Fibroblast of upper back skin (primary cell): ENCODE results near the gene RGCC.

ENCODE experiments used
- DNase-seq: peaks from one replicate; pipeline ENCODE4 v3.0.0-alpha.2; 2013

RGCC gene

DNA sequence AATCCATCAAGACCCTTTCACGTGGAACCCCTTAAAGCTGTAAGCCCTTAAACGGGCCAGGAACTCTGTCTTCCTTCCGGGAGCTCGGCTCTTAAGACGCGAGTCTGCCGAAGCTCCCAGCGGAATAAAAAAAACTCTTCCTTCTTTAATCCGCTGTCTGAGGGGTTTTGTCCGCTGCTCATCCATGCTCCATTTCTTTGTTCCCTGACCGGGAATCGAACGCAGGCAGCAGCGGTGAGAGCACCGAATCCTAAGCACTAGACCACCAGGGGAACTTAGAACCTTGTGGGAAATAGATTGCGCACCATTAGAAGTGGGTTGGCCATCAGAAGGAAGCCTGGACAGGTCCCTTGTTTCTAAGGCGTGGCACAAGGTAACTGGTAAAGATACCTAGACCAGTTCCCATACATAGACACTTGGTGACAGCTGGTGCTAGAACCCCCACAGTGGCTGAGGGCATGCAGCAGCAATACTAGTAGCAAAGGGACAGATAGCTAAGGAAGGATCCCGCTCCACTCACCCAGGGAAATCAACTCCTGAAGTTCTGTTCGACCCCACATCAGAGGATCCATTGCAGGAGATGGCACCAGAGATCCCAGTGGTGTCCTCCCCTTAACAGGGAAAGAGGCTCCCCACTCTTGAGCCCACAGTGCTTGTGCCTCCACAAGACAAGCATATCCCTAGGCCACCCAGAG lies 1.5 kb upstream of the RGCC start:
- no peak for DNase-seq

DNA sequence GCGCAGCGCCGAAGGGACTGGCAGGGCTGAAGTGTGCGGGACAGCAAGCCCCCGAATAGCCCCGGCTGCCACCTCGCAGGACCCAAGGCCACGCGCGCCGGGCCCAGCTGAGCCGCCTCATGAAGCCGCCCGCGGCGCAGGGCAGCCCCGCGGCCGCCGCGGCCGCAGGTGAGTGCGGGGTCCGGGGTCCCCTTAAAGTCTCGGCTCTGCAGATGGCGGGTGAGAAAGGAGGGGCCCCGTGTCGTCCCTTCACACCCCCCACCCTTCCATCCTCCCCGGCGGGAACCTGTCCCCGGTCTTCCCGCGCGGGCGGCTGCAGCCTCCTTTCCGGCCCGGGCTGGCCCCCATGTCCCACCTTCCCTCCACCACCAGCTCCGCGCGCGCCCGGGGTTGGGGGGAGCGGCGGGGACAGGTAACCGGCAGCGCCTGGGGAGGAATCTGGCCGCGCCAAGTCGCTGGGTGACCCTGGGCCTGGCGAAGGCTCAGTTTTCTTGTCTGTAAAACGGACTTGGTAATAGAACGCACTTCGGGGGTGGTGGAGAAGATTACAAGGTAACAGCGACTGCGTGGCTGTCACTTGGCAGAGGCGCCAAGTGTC lies 338 bp downstream of the RGCC start:
- DNase-seq = no peak

DNA sequence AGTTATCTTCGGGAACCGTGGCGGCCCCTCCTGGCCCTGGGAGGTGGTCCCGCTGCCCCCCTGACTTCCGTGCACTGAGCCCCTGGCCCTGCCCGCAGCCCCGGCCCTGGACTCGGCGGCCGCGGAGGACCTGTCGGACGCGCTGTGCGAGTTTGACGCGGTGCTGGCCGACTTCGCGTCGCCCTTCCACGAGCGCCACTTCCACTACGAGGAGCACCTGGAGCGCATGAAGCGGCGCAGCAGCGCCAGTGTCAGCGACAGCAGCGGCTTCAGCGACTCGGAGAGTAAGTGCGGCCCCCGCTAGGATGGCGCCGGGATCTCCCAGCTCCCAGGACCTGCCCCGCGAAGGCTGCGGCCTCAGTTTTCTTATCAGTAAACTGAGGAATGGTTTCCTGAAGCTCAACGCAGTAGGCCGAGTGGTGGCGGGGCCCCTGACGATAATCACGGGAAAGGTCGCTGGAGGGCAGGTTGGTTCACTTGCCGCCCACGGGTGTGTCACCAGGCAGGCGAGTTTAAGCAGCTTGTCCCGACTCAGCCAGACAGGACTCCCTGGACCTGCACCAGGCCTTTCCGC lies 924 bp downstream of the RGCC start:
- DNase-seq = no peak

- DNase-seq = peak; percentile 35
These were observed 1.5 kb downstream of the RGCC start for GRCh38 chr13:41458761-41459431.

- DNase-seq = no peak
These were observed 2.2 kb downstream of the RGCC start for GRCh38 chr13:41459432-41460073.

DNA sequence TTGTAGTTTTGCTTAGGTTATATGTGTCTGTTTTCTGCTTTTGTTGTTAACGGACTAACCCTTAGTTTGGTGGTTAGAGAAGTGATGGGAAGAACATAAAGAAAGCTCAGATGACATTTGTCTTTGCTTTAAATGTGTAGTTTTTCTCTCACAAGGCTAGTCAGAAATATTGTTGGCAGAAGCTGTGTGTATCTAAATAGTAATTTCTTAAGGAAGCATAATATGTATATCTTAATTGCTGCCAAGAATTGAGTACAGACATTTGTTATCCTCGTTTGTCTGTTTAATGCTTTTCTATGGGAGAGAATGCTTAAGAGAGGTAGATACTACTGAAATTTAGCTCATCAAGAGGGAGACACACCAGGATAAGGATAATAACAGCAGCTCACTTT lies 2.7 kb downstream of the RGCC start:
- DNase-seq = no peak

DNA sequence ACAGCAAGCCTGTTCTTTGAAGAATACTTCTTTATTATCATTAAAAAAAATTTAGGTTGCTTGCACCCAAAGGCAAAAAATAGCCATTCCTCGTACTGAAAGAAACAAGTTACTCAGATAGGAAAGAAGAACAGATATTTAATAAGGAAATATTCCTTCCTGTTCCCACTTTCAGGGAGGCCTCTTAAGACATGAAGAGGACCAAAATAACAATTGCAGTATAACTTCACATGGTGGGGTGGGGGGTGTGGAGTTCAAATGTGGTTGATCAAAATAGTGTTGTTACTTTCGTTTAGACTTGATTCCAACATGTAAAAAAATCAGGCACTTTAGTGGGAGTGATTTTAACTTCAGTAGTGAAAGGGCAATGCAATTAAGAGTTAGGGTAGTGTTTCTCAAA lies 3.6 kb downstream of the RGCC start:
- DNase-seq = no peak

- no peak for DNase-seq
These were observed 4.3 kb downstream of the RGCC start for GRCh38 chr13:41461527-41462139.

GRCh38 chr13:41462427-41462826 lies 5.1 kb downstream of the RGCC start:
- no peak for DNase-seq

DNA sequence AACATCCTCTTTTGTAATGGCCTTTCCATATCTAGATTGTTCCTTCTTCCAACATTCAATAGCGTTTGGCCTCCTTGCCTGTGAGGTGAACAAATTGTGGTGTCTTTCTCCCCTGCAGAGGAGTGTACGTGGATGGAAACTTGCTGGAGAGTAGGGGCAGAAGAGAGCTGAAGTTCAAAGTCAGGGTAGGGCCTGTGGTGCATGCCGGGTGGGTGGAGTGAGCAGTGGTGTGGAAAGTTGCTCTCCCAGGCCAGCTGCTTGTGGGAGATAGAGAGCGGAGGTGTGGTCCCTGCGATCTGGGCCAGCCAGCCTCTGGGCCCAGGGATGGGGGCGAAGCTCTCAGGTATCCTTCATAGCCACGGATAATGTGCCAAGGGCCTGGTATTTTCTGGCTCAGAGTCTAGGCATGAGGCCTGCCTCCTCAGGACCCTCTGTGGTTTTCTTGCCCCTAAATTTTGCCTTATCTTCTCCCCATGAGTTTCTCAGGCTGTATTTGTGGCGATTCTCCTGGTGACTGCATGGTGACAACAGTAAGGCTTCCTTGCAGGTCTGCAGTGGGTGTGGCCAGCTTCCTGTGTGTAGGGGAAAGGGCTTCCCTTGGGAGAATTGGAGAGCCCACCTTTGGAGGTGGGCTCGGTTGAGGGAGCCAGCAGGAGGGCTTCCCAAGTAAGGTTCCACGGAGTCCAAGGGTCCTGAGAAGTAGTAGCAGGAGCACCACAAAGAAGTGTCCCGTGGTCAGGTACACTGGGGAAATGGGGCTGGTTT lies 6.7 kb downstream of the RGCC start:
- no peak for DNase-seq

DNA sequence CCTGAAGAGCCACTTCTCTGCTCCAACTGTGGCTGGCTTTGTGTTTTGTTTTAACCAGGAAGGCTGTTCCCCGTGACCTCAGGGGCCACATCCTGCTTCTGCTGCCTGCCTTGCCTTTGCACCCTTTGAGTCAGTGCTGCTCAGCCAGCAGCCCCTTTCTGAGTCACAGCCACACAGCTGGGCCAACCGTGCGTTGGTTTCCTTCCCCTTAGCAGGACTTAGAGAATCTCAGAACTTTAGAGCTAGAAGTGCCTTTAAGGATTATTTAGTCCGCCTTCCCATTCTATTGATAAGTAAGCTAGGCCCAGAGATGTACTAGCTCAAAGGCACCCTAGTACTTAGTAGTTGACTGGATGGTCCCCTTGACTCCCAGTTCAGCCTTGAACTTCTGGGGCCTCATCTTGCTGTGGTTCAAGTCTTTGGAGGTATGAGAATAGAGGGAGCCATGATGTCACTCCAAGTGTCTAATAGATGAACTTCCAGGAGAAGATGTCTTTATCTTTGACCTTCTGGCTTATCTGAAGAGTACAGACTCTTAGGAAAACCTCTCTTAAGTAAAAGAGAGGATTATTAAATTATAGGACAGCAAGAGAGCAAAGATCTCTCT lies 8.0 kb downstream of the RGCC start:
- DNase-seq = peak; percentile 73

DNA sequence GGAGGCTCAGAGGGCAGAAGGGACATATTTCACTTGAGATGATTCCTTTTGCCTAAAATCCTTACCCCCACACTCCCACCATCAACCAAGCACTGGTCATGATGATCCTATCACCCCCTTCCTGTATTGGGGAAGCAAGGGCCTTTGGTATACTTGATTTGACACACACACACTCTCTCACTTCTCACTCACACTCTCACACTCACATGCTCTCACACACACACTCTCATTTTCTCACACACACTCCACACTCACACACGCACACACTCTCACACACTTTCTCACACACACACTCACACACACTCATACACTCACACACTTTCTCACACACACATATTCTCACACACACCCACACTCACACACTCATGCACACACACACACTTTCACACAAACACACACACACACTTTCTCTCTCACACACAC lies 8.6 kb downstream of the RGCC start:
- no peak for DNase-seq

GRCh38 chr13:41467425-41467945 lies 10.1 kb downstream of the RGCC start:
- no peak for DNase-seq

- no peak for DNase-seq
These were observed 11.3 kb downstream of the RGCC start for GRCh38 chr13:41468631-41469030.

DNA sequence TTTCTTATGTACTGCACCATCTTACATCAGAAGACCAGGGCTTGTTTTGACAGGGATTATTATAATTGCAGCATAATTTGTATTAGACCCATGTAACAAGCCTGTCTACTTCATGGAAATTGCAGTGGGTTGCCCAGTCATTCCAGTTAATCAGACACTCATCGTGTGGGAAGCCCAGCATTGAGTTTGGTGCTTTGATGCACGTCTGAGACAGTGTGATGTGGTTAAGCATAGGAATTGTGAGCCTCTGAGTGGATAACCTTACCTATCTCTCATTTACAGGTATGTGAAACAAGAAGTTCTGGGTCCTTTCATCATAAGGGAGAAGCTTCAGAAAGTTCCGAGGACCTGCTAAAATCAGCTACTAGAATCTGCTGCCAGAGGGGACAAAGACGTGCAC lies 12.8 kb downstream of the RGCC start:
- no peak for DNase-seq

- no peak for DNase-seq
These were observed 14.4 kb downstream of the RGCC start for GRCh38 chr13:41471785-41472184.

DNA sequence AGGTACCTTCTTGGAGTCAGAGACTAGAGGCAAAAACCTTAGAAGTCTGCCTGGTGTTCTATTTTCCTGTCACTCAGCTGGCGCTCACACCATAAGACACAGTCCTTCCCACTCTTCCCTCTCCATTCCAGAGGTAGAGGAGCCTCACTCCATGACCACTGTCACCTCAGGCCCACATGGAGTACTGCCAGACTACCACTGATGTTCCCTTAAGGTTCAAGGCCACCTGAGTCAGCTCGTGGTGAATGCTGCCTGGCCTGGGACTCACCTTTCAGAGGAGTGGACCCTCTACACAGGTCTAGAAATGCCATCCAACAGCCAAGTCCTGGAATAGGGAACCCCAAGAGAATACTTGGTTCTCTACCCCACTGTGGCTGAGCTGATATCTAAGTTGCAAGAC lies 29.9 kb downstream of the RGCC start:
- DNase-seq = no peak

- DNase-seq = no peak
These were observed 30.8 kb downstream of the RGCC start for GRCh38 chr13:41488124-41488523.

GRCh38 chr13:41490371-41491015 lies 33.1 kb downstream of the RGCC start:
- DNase-seq = no peak

DNA sequence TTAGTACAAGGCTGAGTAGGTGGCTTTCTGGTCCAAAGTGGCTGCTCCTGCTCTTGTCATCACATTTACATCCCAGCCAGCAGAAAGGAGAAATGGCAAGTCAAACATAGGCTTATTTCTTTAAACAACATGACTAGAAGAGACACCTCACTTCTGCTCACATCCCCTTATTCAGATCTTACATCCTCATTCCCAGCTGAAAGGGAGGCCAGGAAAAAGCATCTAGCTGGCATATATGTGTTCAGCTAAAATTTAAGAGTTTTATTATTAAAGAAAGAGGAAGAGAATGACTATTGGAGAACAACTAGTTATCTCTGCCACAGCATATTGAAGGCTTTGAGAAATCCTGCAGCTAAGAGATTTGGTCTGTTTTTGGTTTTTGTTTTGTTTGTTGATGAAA lies 34.1 kb downstream of the RGCC start:
- no peak for DNase-seq
